CD4-positive, alpha-beta T cell (primary cell): Measurements from ENCODE around the gene SS18. TPM values are rescaled to one million over a fixed set of nuclear protein-coding genes. Genes with fewer than 3 reads are reported as not detected.

Experiments used
- ATAC-seq: fragments of 200-7000 bp; cut with Tn5 transposase; one replicate; pipeline ENCODE4 v1.10.0; 2022; ENCODE audit warnings: mild to moderate bottlenecking; ENCODE audit not compliant: poor library complexity
- CTCF ChIA-PET: fragments of 350-600 bp; sonication (Branson Sonifier 250); formaldehyde crosslinking; loops from one replicate; lab custom pipeline; 2021; ENCODE audit warnings: antibody characterized with exemption, inconsistent platforms; lab: Charles Lee
- POLR2A ChIA-PET: fragments of 350-600 bp; sonication (Branson Sonifier 250); formaldehyde crosslinking; loops from one replicate; lab custom pipeline; 2021; ENCODE audit warnings: antibody characterized with exemption, inconsistent platforms; lab: Charles Lee
- DNase-seq, 14 experiments: peaks; one replicate each; pipeline ENCODE4 v3.0.0-alpha.2; 2013 to 2020; ENCODE audit warnings: mixed read lengths in 2 of 14
- H3K27ac ChIP-seq, 2 donors: one replicate each; pipeline versions ENCODE4 v1.5.1 to v1.7.0; 2013; ENCODE audit warnings: low read length in 2 of 2, low read depth in 1 of 2, mild to moderate bottlenecking in 1 of 2
- H3K27me3 ChIP-seq, 2 experiments: 1 replicate in 1 of 2; 2 replicates in 1 of 2; pipeline versions ENCODE4 v1.6.1 to v1.7.0; 2013; ENCODE audit warnings: low read length in 2 of 2, control low read depth in 1 of 2, mild to moderate bottlenecking in 1 of 2, moderate library complexity in 1 of 2; ENCODE audit not compliant: insufficient read depth in 2 of 2, control insufficient read depth in 1 of 2
- H3K36me3 ChIP-seq: one replicate; pipeline ENCODE4 v1.6.1; 2013; ENCODE audit warnings: low read length, control low read depth; ENCODE audit not compliant: insufficient read depth
- H3K4me1 ChIP-seq: one replicate; pipeline ENCODE4 v1.6.1; 2013; ENCODE audit warnings: low read length, control low read depth; ENCODE audit not compliant: insufficient read depth
- H3K4me3 ChIP-seq: one replicate; pipeline ENCODE4 v1.5.1; 2013; ENCODE audit warnings: mild to moderate bottlenecking, low read length, moderate library complexity
- H3K9me3 ChIP-seq, 2 experiments: 1 replicate in 1 of 2; 2 replicates in 1 of 2; pipeline versions ENCODE4 v1.6.1 to v1.7.0; 2013; ENCODE audit warnings: low read length in 2 of 2, mild to moderate bottlenecking in 2 of 2, control low read depth in 1 of 2, moderate library complexity in 1 of 2; ENCODE audit not compliant: control insufficient read depth in 1 of 2, insufficient read depth in 1 of 2
- H3K27ac Mint-ChIP-seq: one replicate; pipeline ENCODE4 v1.8.0; 2020; ENCODE audit warnings: mixed read lengths
- H3K27me3 Mint-ChIP-seq: one replicate; pipeline ENCODE4 v1.8.0; 2021; ENCODE audit warnings: mixed read lengths
- H3K36me3 Mint-ChIP-seq: one replicate; pipeline ENCODE4 v1.8.0; 2021; ENCODE audit warnings: low read depth, mixed read lengths
- H3K4me1 Mint-ChIP-seq: one replicate; pipeline ENCODE4 v1.8.0; 2021; ENCODE audit warnings: low read depth, mixed read lengths
- H3K4me3 Mint-ChIP-seq: one replicate; pipeline ENCODE4 v1.8.0; 2020; ENCODE audit warnings: mild to moderate bottlenecking, mixed read lengths
- H3K9me3 Mint-ChIP-seq: one replicate; pipeline ENCODE4 v1.8.0; 2020; ENCODE audit warnings: mixed read lengths
- intact Hi-C, 2 experiments: fragments of 100-400 bp; cut with DNase I in 1 of 2; cut with micrococcal nuclease in 1 of 2; formaldehyde crosslinking; loops; one replicate each; pipeline versions ENCODE4 v1.15.1 to v1.9.0; 2023 to 2025; cut with DNase I, micrococcal nuclease
- total RNA-seq, 174 experiments: library from RNA in 2 of 174; stranded (reverse) in 2 of 174; gene quantifications; one replicate each; pipeline ENCODE4 v1.2.3 and lab custom pipeline; 2021 to 2026
- TF ChIP-seq, protein P1 (sequence below): fragments of 200-600 bp; IDR thresholded peaks from one replicate; pipeline ENCODE4 v1.8.0; 2022; ENCODE audit warnings: antibody characterized with exemption, mild to moderate bottlenecking

The SS18 gene
- total RNA-seq, 2 experiments from 2014 or later: 40.4 to 41.7 TPM

GRCh38 chr18:26008096-26008495 lies 82.3 kb downstream of the SS18 start:
- peaks cover under 1% of the 10 kb centered on the region for H3K36me3 ChIP-seq
- ATAC-seq: no peak
- CTCF ChIA-PET: interaction anchor here (0.6 kb wide), 1 partner anchor 53 kb away, joined by 4 read pairs; no protein-coding TSS in a partner anchor
- Mint-ChIP-seq H3K36me3 (peaks cover 13% of the 10 kb centered on the region), H3K4me1 (no peaks in the 10 kb centered on the region), H3K27ac (no peak overlapping the region), H3K4me3 (no peak overlapping the region), H3K9me3 (no peaks in the 10 kb centered on the region), H3K27me3 (no peaks in the 10 kb centered on the region)
- no peak overlapping the region for H3K27ac ChIP-seq
- no peak for DNase-seq
- POLR2A ChIA-PET: no interaction called here
- H3K9me3 ChIP-seq: no peaks in the 10 kb centered on the region
- TF ChIP-seq, protein P1, sequence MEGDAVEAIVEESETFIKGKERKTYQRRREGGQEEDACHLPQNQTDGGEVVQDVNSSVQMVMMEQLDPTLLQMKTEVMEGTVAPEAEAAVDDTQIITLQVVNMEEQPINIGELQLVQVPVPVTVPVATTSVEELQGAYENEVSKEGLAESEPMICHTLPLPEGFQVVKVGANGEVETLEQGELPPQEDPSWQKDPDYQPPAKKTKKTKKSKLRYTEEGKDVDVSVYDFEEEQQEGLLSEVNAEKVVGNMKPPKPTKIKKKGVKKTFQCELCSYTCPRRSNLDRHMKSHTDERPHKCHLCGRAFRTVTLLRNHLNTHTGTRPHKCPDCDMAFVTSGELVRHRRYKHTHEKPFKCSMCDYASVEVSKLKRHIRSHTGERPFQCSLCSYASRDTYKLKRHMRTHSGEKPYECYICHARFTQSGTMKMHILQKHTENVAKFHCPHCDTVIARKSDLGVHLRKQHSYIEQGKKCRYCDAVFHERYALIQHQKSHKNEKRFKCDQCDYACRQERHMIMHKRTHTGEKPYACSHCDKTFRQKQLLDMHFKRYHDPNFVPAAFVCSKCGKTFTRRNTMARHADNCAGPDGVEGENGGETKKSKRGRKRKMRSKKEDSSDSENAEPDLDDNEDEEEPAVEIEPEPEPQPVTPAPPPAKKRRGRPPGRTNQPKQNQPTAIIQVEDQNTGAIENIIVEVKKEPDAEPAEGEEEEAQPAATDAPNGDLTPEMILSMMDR: no peak
- H3K4me3 ChIP-seq: no peak overlapping the region
- H3K27me3 ChIP-seq: no peaks in the 10 kb centered on the region
- no peaks in the 10 kb centered on the region for H3K4me1 ChIP-seq
- intact Hi-C loops: no loop called here

GRCh38 chr18:26005950-26006349 lies 84.5 kb downstream of the SS18 start:
- TF ChIP-seq, protein P1: no peak
- no peaks in the 10 kb centered on the region for H3K27me3 Mint-ChIP-seq
- ChIA-PET CTCF (no interaction called here), POLR2A (no interaction called here)
- H3K27ac ChIP-seq: no peak overlapping the region
- no peaks in the 10 kb centered on the region for H3K9me3 ChIP-seq
- no peaks in the 10 kb centered on the region for H3K4me1 Mint-ChIP-seq
- no peak overlapping the region for H3K4me3 ChIP-seq
- no peaks in the 10 kb centered on the region for H3K9me3 Mint-ChIP-seq
- no peak for DNase-seq
- no peak overlapping the region for H3K4me3 Mint-ChIP-seq
- H3K27me3 ChIP-seq: no peaks in the 10 kb centered on the region
- H3K4me1 ChIP-seq: no peaks in the 10 kb centered on the region
- H3K27ac Mint-ChIP-seq: no peak overlapping the region
- H3K36me3 Mint-ChIP-seq: peaks cover 7% of the 10 kb centered on the region
- intact Hi-C loops: no loop called here
- no peaks in the 10 kb centered on the region for H3K36me3 ChIP-seq
- no peak for ATAC-seq

DNA sequence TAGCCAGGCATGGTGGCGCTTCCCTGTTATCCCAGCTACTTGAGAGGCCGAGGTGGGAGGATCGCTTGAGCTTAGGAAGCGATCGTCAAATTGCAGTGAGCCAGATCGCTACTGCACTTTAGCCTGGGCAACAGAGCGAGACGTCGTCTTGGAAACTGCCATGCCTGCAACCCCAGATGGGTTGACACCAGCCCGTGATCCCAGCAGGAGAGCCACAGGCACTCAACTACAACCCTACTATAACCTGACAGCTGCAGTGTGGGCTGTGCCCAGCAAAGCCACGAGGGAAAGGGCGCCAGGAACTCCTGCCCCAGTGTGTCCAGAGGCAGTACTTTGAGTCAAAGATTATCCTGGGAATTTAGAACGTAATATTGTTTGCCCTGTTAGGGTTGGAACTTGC lies 85.6 kb downstream of the SS18 start:
- Histone ChIP-seq H3K9me3 (no peaks in the 10 kb centered on the region), H3K27ac (no peak overlapping the region), H3K4me3 (no peak overlapping the region), H3K36me3 (no peaks in the 10 kb centered on the region), H3K27me3 (no peaks in the 10 kb centered on the region), H3K4me1 (no peaks in the 10 kb centered on the region)
- Mint-ChIP-seq H3K9me3 (no peaks in the 10 kb centered on the region), H3K4me3 (no peak overlapping the region), H3K4me1 (no peaks in the 10 kb centered on the region), H3K27me3 (no peaks in the 10 kb centered on the region), H3K27ac (no peak overlapping the region), H3K36me3 (peaks cover 2% of the 10 kb centered on the region)
- intact Hi-C loops: no loop called here
- ChIA-PET POLR2A (no interaction called here), CTCF (no interaction called here)
- ATAC-seq (no peak), DNase-seq (no peak)
- TF ChIP-seq, protein P1: no peak
